SW480 (cell line): Measurements from ENCODE around the gene NPC1L1.

ENCODE experiments used
- DNase-seq: peaks from one replicate; pipeline ENCODE4 v3.0.0-alpha.2; 2016; ENCODE audit warnings: low spot score

The NPC1L1 gene

DNA sequence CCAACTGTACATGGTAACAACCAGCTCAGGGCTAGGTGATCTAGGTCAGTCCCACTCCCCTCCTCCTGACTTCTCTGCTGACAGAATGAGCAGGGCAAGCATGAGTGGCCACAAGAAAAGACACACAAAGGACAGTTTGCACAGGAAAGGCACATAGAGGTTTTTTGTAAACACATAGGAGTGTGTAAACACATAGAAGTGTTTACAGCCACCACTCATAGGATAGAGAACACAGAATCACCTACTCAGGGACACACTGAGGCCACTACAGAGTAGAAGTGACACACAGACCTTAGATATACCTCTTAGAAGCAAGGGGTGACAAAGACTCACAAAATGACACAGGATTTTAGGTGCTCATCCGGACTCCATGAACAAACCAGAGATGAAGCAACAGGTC, 69.7 kb downstream of the NPC1L1 start:
- no peak for DNase-seq

DNA sequence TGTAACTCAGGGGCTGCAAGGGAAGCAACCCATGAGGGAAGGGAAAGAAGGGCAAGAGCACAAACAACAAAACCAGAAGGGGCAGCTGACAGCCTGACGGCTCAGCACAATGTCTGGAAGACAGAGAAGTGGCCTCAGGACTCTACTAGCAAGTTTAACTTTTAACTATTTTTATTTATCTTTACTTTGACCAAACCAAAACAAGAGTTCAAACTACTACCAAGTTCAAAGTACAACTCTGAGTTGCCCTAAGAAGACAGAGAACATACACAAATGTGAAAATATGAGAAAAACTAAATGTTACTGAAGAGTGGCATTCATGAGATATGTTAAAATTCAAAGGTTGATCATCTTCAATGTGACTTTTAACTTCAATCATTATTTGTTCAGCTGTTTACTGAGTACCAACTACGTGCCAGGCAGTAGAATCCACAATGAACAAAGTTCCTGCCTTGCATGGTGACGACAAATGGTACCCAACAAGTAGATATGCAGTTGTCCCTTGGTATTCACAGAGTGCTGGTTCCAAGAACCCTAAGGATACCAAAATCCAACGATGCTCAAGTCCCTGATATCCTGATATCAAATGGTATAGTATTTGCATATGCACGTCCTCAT, 70.4 kb downstream of the NPC1L1 start:
- no peak for DNase-seq

GRCh38 chr7:44470135-44470479, 71.0 kb downstream of the NPC1L1 start:
- no peak for DNase-seq

- DNase-seq, result no peak
Measured at GRCh38 chr7:44469461-44470134, 71.5 kb downstream of the NPC1L1 start.

DNA sequence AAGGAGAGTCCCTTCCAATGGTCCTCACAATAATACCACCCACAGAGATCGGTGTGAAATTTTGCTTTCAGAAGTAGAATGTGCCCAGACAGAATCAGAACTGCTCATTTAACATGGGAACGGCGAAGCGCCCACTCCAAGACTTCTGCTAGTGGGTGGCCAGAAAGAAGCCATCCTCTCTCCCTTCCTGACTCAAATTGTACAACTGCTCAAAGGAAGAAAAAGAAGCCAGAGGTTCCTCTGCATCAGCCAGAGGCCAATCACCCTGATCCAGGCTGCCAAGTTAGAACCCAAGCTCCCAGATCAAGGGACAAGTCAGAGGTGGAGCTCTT, 73.9 kb downstream of the NPC1L1 start:
- DNase-seq, result no peak

GRCh38 chr7:44466300-44467216, 74.6 kb downstream of the NPC1L1 start:
- no peak for DNase-seq

DNA sequence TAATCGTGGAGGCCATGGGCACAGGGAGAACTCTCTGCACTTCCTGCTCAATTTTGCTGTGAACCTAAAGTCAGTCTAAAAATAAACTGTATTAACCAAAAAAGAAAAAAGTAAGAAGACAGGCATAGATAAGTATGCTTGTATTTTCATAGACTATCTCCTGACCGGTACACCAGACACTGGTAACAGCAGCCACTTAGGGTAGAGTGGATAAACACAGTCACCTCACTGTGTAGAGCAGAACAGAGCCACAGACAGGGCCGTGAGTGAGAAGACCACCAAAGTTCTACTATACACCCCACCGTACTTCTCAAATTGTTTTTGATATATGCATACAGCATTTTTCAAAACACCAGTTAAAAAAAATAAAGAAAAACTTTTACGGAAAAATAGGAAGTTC, 75.6 kb downstream of the NPC1L1 start:
- no peak for DNase-seq

GRCh38 chr7:44463169-44463808, 77.8 kb downstream of the NPC1L1 start:
- DNase-seq, result peak; percentile 27
